Aorta (tissue), 5 donors: Measurements from ENCODE around the gene TNNI3K. TPM values are rescaled to one million over a fixed set of nuclear protein-coding genes. Genes with fewer than 3 reads are reported as not detected.

Experiments used
- ATAC-seq: fragments of 200-7000 bp; cut with Tn5 transposase; one replicate; pipeline ENCODE4 v1.9.1; 2022; ENCODE audit warnings: moderate library complexity; ENCODE audit not compliant: low FRiP score
- DNase-seq, 2 donors: peaks; one replicate each; pipeline ENCODE4 v3.0.0-alpha.2; 2020
- H3K27ac ChIP-seq, 2 donors: one replicate each; pipeline ENCODE4 v1.5.1; 2013; ENCODE audit warnings: low read length in 2 of 2, mild to moderate bottlenecking in 2 of 2, moderate library complexity in 2 of 2, control low read depth in 1 of 2, inconsistent platforms in 1 of 2, low read depth in 1 of 2
- H3K27me3 ChIP-seq, 2 donors: one replicate each; pipeline ENCODE4 v1.6.1; 2013; ENCODE audit warnings: control low read depth in 1 of 2, low read length in 1 of 2, mild to moderate bottlenecking in 1 of 2, moderate library complexity in 1 of 2; ENCODE audit not compliant: insufficient read depth in 2 of 2, control insufficient read depth in 1 of 2
- H3K36me3 ChIP-seq, 2 donors: one replicate each; pipeline ENCODE4 v1.6.1; 2013; ENCODE audit warnings: control low read depth in 1 of 2, low read length in 1 of 2, mild to moderate bottlenecking in 1 of 2; ENCODE audit not compliant: insufficient read depth in 2 of 2, control insufficient read depth in 1 of 2
- H3K4me1 ChIP-seq, 2 donors: one replicate each; pipeline ENCODE4 v1.6.1; 2013; ENCODE audit warnings: low read length in 2 of 2, control low read depth in 1 of 2, mild to moderate bottlenecking in 1 of 2, moderate library complexity in 1 of 2; ENCODE audit not compliant: insufficient read depth in 2 of 2, control insufficient read depth in 1 of 2
- H3K4me3 ChIP-seq, 2 donors: one replicate each; pipeline ENCODE4 v1.5.1; 2013; ENCODE audit warnings: low read length in 2 of 2, control low read depth in 1 of 2, mild to moderate bottlenecking in 1 of 2
- H3K9me3 ChIP-seq: one replicate; pipeline ENCODE4 v1.6.1; 2013; ENCODE audit warnings: mild to moderate bottlenecking, low read length; ENCODE audit not compliant: control insufficient read depth
- WGBS, 2 donors: extraction: QIAGEN DNeasy Blood & Tissue Kit; methylation state at CpG; one replicate each; pipeline ENCODE4 v1.1.7; 2013; 5-methylcytosine and 5-hydroxymethylcytosine counted together
- intact Hi-C, 2 donors: fragments of 100-400 bp; cut with DNase I; formaldehyde crosslinking; loops; one replicate each; pipeline versions ENCODE4 v1.14.2 to v1.15.0; 2022
- polyA plus RNA-seq, 2 donors: library from polyadenylated mRNA; stranded (reverse); fragments of 200-250 nt; gene quantifications; one replicate each; pipeline ENCODE4 v1.2.3, GENCODE V29; 2013
- total RNA-seq, 2 donors: library from RNA; stranded (reverse); fragmentation: NEBNext Ultra II Directional; extraction: Animal tissue kit (Norgen Biotek cat#: 25700); gene quantifications; one replicate each; pipeline ENCODE4 v1.2.1, GENCODE V29; 2021
- donor health status: healthy with polysubstance abuse.
- donor health status: Bipolar disorder and iron deficiency.
- donor health status: DM: no; HTN: no; CAD: no.
- donor health status: DM: no; HTN: no; CAD: no.
- donor health status: DM: yes; HTN: yes; CAD: no.

Gene TNNI3K
- total and polyA plus RNA-seq, 4 donors: 2.8 to 4.2 TPM; not detected in 2

- no peak for DNase-seq
- Histone ChIP-seq H3K4me1 (peaks cover 0 to 4% of the 10 kb centered on the region in 2 donors), H3K27me3 (no peaks in the 10 kb centered on the region), H3K36me3 (no peaks in the 10 kb centered on the region), H3K4me3 (no peak overlapping the region), H3K9me3 (no peaks in the 10 kb centered on the region), H3K27ac (no peak overlapping the region)
- intact Hi-C loops: no loop called here
- WGBS, 2 donors: 69 to 76% methylated on average over 3 of the region's 3 CpGs
- no peak for ATAC-seq
These were observed 194.4 kb downstream of the TNNI3K start for GRCh38 chr1:74429580-74429979.

DNA sequence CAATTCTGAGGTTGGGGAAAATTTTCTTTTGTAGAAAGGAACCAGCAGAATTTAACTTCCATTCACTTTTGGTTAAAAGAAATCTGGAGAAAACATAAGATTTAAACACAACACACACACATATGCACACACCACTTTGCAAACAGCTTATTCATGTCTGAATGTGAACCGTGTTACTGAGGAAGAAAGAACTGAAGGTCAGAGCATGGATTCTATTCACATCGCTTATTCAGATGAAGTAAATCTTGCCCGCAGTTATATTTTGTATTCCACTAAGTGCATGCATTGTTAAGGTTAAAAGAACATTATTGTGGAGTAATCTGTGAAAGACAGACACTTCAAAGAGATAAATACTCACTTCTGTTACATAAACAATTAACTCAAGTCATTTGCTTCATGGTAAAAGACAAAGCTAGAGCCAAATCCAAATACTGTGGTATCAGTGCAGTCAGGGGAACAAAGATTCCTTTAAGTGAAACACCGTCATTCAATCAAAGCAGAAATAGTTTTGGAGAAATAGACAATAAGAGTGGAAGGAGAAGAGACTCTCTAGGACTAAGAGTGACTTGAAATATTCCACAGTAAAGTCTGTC, 195.3 kb downstream of the TNNI3K start:
- H3K9me3 ChIP-seq: no peaks in the 10 kb centered on the region
- ATAC-seq: no peak
- no peak for DNase-seq
- H3K4me3 ChIP-seq: no peak overlapping the region
- intact Hi-C loops: no loop called here
- no peak overlapping the region for H3K27ac ChIP-seq
- peaks cover 0 to 4% of the 10 kb centered on the region in 2 donors for H3K4me1 ChIP-seq
- WGBS, 2 donors: 68 to 71% methylated on average over 4 of the region's 4 CpGs
- H3K36me3 ChIP-seq: no peaks in the 10 kb centered on the region
- no peaks in the 10 kb centered on the region for H3K27me3 ChIP-seq

DNA sequence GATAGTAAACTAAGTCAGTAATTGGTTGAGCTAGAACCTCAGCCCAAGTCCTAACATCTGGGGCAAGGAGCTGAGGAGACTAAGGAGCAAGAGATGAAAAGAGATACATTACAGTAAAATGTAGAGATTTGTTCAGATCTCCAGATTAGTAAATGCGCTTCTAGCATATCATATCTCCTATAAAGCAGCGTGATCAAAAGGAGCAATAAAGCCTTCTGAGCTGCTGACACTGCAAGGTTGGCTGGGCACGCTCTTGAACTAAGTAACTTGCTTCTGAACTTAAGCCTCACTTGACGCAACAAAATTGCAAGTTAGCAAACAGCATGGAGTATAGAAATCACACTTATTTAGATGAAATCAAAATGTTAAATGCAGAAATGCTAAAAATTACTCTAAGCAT, 196.3 kb downstream of the TNNI3K start:
- H3K4me3 ChIP-seq: no peak overlapping the region
- intact Hi-C loops: no loop called here
- WGBS, 2 donors: 83 to 89% methylated on average over 4 of the region's 4 CpGs
- H3K4me1 ChIP-seq: peaks cover 0 to 4% of the 10 kb centered on the region in 2 donors
- no peak for DNase-seq
- no peak overlapping the region for H3K27ac ChIP-seq
- no peaks in the 10 kb centered on the region for H3K36me3 ChIP-seq
- H3K27me3 ChIP-seq: no peaks in the 10 kb centered on the region
- ATAC-seq: no peak
- H3K9me3 ChIP-seq: no peaks in the 10 kb centered on the region

- Histone ChIP-seq H3K9me3 (no peaks in the 10 kb centered on the region), H3K27me3 (no peaks in the 10 kb centered on the region), H3K27ac (no peak overlapping the region), H3K4me3 (no peak overlapping the region), H3K4me1 (peaks cover 0 to 4% of the 10 kb centered on the region in 2 donors), H3K36me3 (no peaks in the 10 kb centered on the region)
- 0% methylated on average over 1 of the region's 1 CpG for WGBS, 2 donors
- ATAC-seq (no peak), DNase-seq (no peak)
- intact Hi-C loops: no loop called here
These were observed 197.1 kb downstream of the TNNI3K start for GRCh38 chr1:74432325-74432724.

DNA sequence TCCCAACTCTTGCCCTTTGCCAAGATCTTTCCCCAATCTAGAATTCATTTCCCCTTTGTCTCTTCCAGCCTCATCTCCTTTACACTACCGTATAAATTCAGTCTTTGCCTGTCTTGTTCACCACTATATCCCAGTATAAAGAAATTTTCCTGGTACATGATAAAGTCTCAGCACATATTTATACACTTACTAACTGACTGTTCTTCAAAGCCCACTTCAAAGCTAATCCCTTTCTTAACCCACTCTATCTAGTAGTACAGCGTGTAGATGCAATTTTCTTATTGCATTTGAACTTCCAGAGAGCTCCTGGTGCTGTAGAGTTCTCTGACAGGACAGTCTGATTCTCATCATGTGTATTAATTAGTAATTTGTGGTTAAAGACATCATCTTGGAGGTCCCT, 199.1 kb downstream of the TNNI3K start:
- intact Hi-C loops: no loop called here
- 85 to 87% methylated on average over 2 of the region's 2 CpGs for WGBS, 2 donors
- no peak for ATAC-seq
- H3K4me1 ChIP-seq: peaks cover 0 to 4% of the 10 kb centered on the region in 2 donors
- H3K9me3 ChIP-seq: no peaks in the 10 kb centered on the region
- no peaks in the 10 kb centered on the region for H3K36me3 ChIP-seq
- no peak overlapping the region for H3K27ac ChIP-seq
- H3K27me3 ChIP-seq: no peaks in the 10 kb centered on the region
- H3K4me3 ChIP-seq: no peak overlapping the region
- no peak for DNase-seq

DNA sequence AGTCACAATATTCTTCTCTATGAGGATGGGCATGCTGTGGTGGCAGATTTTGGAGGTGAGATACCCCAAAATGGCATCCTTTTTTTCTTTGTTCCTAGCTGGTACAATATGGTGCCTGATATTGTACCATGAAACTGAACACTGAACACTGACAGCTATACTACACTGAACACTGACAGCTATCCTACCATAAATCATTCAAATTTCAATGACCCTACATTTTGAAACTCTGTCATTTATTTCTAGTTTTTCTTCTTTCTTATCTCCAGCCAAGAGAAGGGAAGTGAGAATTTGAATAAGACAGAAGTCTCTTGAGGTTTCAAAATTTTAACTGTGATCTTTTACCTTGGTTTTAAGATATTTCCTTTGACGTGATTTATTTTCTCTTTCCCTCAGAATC, 200.9 kb downstream of the TNNI3K start:
- H3K4me3 ChIP-seq: no peak overlapping the region
- intact Hi-C loops: no loop called here
- no peak for DNase-seq
- H3K4me1 ChIP-seq: peaks cover 0 to 4% of the 10 kb centered on the region in 2 donors
- no peaks in the 10 kb centered on the region for H3K36me3 ChIP-seq
- ATAC-seq: no peak
- WGBS, 2 donors: 59 to 74% methylated on average over 1 of the region's 1 CpG
- no peaks in the 10 kb centered on the region for H3K27me3 ChIP-seq
- no peaks in the 10 kb centered on the region for H3K9me3 ChIP-seq
- H3K27ac ChIP-seq: no peak overlapping the region

DNA sequence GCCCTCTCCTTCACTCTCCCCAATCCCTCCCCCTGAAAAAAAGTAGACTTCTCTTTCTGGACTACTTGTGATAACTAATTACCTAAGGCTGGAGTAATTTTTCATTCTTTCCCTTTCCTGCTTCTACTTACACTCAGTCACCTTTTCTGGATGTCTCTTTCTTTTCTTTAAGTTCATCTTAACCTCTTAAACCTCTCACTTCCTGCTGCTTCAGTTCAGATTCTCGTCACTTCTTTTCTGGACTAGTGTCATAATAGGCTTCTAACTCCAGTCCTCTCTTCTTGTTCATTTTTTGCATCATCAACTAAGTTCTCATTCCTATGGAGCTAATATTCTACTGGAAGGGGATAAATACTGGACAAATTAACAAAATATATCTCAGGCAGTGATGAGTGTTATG, 201.8 kb downstream of the TNNI3K start:
- no peaks in the 10 kb centered on the region for H3K36me3 ChIP-seq

DNA sequence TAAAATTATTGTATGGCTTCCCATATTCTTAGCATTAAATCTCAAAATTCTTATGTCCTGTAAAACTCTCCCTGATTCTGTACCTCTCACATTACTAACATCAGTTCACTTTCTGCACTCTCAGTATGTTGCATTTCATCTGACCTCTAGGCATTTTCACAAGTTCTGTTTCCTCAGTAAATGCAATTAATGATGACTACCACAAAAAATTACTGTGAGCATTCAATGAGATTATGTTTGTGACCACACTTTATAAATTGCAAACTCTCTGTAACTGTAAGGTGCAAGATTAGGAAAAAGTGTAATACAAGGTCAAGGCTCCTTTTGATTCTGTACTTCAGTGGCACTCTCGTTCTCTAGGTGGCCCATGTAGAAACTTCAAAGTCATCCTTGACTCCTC, 216.8 kb downstream of the TNNI3K start:
- no peaks in the 10 kb centered on the region for H3K4me1 ChIP-seq
- H3K27ac ChIP-seq: no peak overlapping the region
- H3K4me3 ChIP-seq: no peak overlapping the region
- intact Hi-C loops: no loop called here
- H3K27me3 ChIP-seq: no peaks in the 10 kb centered on the region
- no peaks in the 10 kb centered on the region for H3K9me3 ChIP-seq
- no peak for ATAC-seq
- no peak for DNase-seq
- no peaks in the 10 kb centered on the region for H3K36me3 ChIP-seq
- WGBS, 2 donors: 72 to 79% methylated on average over 1 of the region's 1 CpG

More for the DNA sequence above, 201.8 kb downstream of the TNNI3K start:
- 67 to 74% methylated on average over 1 of the region's 1 CpG for WGBS, 2 donors
- Histone ChIP-seq H3K27ac (no peak overlapping the region), H3K27me3 (no peaks in the 10 kb centered on the region), H3K4me1 (peaks cover 0 to 4% of the 10 kb centered on the region in 2 donors), H3K4me3 (no peak overlapping the region), H3K9me3 (no peaks in the 10 kb centered on the region)
- intact Hi-C loops: no loop called here
- DNase-seq (no peak), ATAC-seq (no peak)

DNA sequence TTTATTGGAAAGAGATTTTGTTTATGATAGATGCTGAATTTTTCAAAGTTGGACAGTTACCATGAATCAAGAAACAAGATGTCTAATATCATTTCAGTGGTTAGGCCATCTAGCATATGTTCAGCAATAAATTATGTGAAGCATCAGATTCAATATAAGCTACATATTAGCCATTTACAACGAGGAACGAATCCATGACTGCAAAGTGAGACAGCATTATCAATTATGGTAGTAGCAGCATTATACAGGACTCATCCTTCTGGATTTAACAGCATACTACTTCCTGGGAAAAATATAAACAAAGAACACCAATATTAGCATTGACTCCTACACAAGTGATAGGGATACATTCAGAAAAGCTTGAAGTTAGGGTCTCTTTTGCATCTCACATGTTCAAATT, 218.1 kb downstream of the TNNI3K start:
- Histone ChIP-seq H3K36me3 (no peaks in the 10 kb centered on the region), H3K4me3 (no peak overlapping the region), H3K27me3 (no peaks in the 10 kb centered on the region), H3K9me3 (no peaks in the 10 kb centered on the region), H3K4me1 (no peaks in the 10 kb centered on the region), H3K27ac (no peak overlapping the region)
- no peak for DNase-seq
- 83 to 86% methylated on average over 2 of the region's 2 CpGs for WGBS, 2 donors
- intact Hi-C loops: no loop called here
- no peak for ATAC-seq
